CD4-positive, alpha-beta memory T cell (primary cell): ENCODE measurements around the gene WDR37. TPM values are rescaled to one million over a fixed set of nuclear protein-coding genes. Genes with fewer than 3 reads are reported as not detected.
A peak's percentile ranks its signal among the peaks of the same experiment; 100 is the strongest.

Experiments
- CTCF ChIA-PET: fragments of 350-600 bp; sonication (Branson Sonifier 250); formaldehyde crosslinking; loops from one replicate; lab custom pipeline; 2021; ENCODE audit warnings: inconsistent platforms; ENCODE audit not compliant: partially characterized antibody; lab: Charles Lee
- POLR2A ChIA-PET: fragments of 350-600 bp; sonication (Branson Sonifier 250); formaldehyde crosslinking; loops from one replicate; lab custom pipeline; 2021; ENCODE audit not compliant: partially characterized antibody; lab: Charles Lee
- DNase-seq, 5 donors: peaks; one replicate each; pipeline versions ENCODE4 v3.0.0 to v3.0.0-alpha.2; 2020 to 2022; ENCODE audit warnings: mixed read lengths in 1 of 5
- H3K27ac ChIP-seq: one replicate; pipeline ENCODE4 v1.7.0; 2013; ENCODE audit warnings: low read depth, low read length
- H3K27me3 ChIP-seq: 2 replicates; pipeline ENCODE4 v1.7.0; 2013; ENCODE audit warnings: mild to moderate bottlenecking, low read length, moderate library complexity; ENCODE audit not compliant: insufficient read depth
- H3K36me3 ChIP-seq: 2 replicates; pipeline ENCODE4 v1.7.0; 2013; ENCODE audit warnings: mild to moderate bottlenecking, low read length, moderate library complexity; ENCODE audit not compliant: insufficient read depth
- H3K4me1 ChIP-seq: 2 replicates; pipeline ENCODE4 v1.7.0; 2013; ENCODE audit warnings: mild to moderate bottlenecking, low read length, moderate library complexity; ENCODE audit not compliant: insufficient read depth
- H3K4me3 ChIP-seq, 2 donors: one replicate each; pipeline ENCODE4 v1.7.0; 2013; ENCODE audit warnings: low read length in 2 of 2, mild to moderate bottlenecking in 1 of 2
- H3K9me3 ChIP-seq, 2 donors: one replicate each; pipeline ENCODE4 v1.7.0; 2013; ENCODE audit warnings: low read length in 2 of 2, control low read depth in 1 of 2; ENCODE audit not compliant: control insufficient read depth in 1 of 2
- H3K27ac Mint-ChIP-seq, 7 donors: one replicate each; pipeline ENCODE4 v1.8.0; 2020 to 2021; ENCODE audit warnings: mixed read lengths in 7 of 7, mild to moderate bottlenecking in 6 of 7, inconsistent platforms in 3 of 7, moderate library complexity in 3 of 7
- H3K27me3 Mint-ChIP-seq, 2 donors: one replicate each; pipeline ENCODE4 v1.8.0; 2020 to 2021; ENCODE audit warnings: mixed read lengths in 2 of 2
- H3K36me3 Mint-ChIP-seq, 2 donors: one replicate each; pipeline ENCODE4 v1.8.0; 2020 to 2021; ENCODE audit warnings: mixed read lengths in 2 of 2, inconsistent platforms in 1 of 2, mild to moderate bottlenecking in 1 of 2
- H3K4me1 Mint-ChIP-seq, 4 donors: one replicate each; pipeline ENCODE4 v1.8.0; 2020 to 2021; ENCODE audit warnings: mixed read lengths in 4 of 4, mild to moderate bottlenecking in 1 of 4
- H3K4me3 Mint-ChIP-seq, 8 donors: one replicate each; pipeline ENCODE4 v1.8.0; 2020 to 2021; ENCODE audit warnings: mixed read lengths in 8 of 8, mild to moderate bottlenecking in 7 of 8, moderate library complexity in 6 of 8, inconsistent platforms in 3 of 8
- H3K9me3 Mint-ChIP-seq, 8 donors: one replicate each; pipeline ENCODE4 v1.8.0; 2020 to 2021; ENCODE audit warnings: mixed read lengths in 8 of 8, mild to moderate bottlenecking in 5 of 8, inconsistent platforms in 3 of 8, moderate library complexity in 1 of 8
- intact Hi-C: fragments of 100-400 bp; cut with micrococcal nuclease; formaldehyde crosslinking; loops from one replicate; pipeline ENCODE4 v1.15.1; 2023
- polyA plus RNA-seq, 2 donors: library from polyadenylated mRNA; unstranded; fragments of 300-500 nt; fragmentation: Illumina TruSeq; gene quantifications; one replicate each; pipeline ENCODE4 v1.2.3, GENCODE V29; 2021
- total RNA-seq, 2 experiments: library from RNA; stranded (reverse); gene quantifications; one replicate each; pipeline ENCODE4 v1.2.3, GENCODE V29; 2021

The WDR37 gene
- total and polyA plus RNA-seq, 4 experiments from 2014 or later: 14.2 to 42.5 (median 29.8) TPM

GRCh38 chr10:1119501-1119900 is 63.3 kb downstream of the WDR37 start:
- Histone ChIP-seq H3K4me3 (no peak overlapping the region), H3K27me3 (no peaks in the 10 kb centered on the region), H3K27ac (no peak overlapping the region), H3K36me3 (peaks cover 71% of the 10 kb centered on the region), H3K4me1 (peaks cover 13% of the 10 kb centered on the region), H3K9me3 (no peaks in the 10 kb centered on the region)
- no peaks in the 10 kb centered on the region for H3K9me3 Mint-ChIP-seq
- intact Hi-C loops: no loop called here
- DNase-seq: no peak
- no peak overlapping the region for H3K4me3 Mint-ChIP-seq
- H3K4me1 Mint-ChIP-seq: peaks cover 29 to 57% (median 43%) of the 10 kb centered on the region in 4 donors
- peak overlapping the region in 4 of 7 donors; percentile 13 to 83 (median 58) for H3K27ac Mint-ChIP-seq
- CTCF ChIA-PET: interaction anchor here (2.8 kb wide), 1 partner anchor 10 kb away, joined by 8 read pairs; no protein-coding TSS in a partner anchor
- H3K36me3 Mint-ChIP-seq: peaks cover 77 to 88% of the 10 kb centered on the region in 2 donors
- POLR2A ChIA-PET: interaction anchor here (1.6 kb wide), 1 partner anchor 9 kb away, joined by 4 read pairs; no protein-coding TSS in a partner anchor
- no peaks in the 10 kb centered on the region for H3K27me3 Mint-ChIP-seq

GRCh38 chr10:1120306-1120705 is 64.1 kb downstream of the WDR37 start:
- intact Hi-C loops: no loop called here
- Mint-ChIP-seq H3K36me3 (peaks cover 79 to 88% of the 10 kb centered on the region in 2 donors), H3K4me3 (no peak overlapping the region), H3K27me3 (no peaks in the 10 kb centered on the region), H3K27ac (peak overlapping the region in 2 of 7 donors; percentile 26 to 83), H3K9me3 (no peaks in the 10 kb centered on the region), H3K4me1 (peaks cover 29 to 55% (median 43%) of the 10 kb centered on the region in 4 donors)
- ChIA-PET CTCF (interaction anchor here (2.8 kb wide), 1 partner anchor 10 kb away, joined by 8 read pairs; no protein-coding TSS in a partner anchor), POLR2A (interaction anchor here (1.6 kb wide), 1 partner anchor 10 kb away, joined by 4 read pairs; no protein-coding TSS in a partner anchor)
- DNase-seq: no peak
- H3K4me3 ChIP-seq: no peak overlapping the region
- no peaks in the 10 kb centered on the region for H3K9me3 ChIP-seq
- H3K27ac ChIP-seq: no peak overlapping the region
- H3K36me3 ChIP-seq: peaks cover 69% of the 10 kb centered on the region
- H3K27me3 ChIP-seq: no peaks in the 10 kb centered on the region
- H3K4me1 ChIP-seq: peaks cover 13% of the 10 kb centered on the region

GRCh38 chr10:1120801-1121211 is 64.6 kb downstream of the WDR37 start:
- H3K27me3 ChIP-seq: no peaks in the 10 kb centered on the region
- CTCF ChIA-PET: interaction anchor here (1.7 kb wide), 1 partner anchor 10 kb away, joined by 9 read pairs; no protein-coding TSS in a partner anchor
- peaks cover 65% of the 10 kb centered on the region for H3K36me3 ChIP-seq
- Mint-ChIP-seq H3K4me3 (no peak overlapping the region), H3K36me3 (peaks cover 79 to 88% of the 10 kb centered on the region in 2 donors), H3K27ac (no peak overlapping the region), H3K4me1 (peaks cover 29 to 56% (median 42%) of the 10 kb centered on the region in 4 donors), H3K27me3 (no peaks in the 10 kb centered on the region), H3K9me3 (peaks cover 0 to 2% (median 0%) of the 10 kb centered on the region in 8 donors)
- no peak overlapping the region for H3K4me3 ChIP-seq
- intact Hi-C loops: no loop called here
- POLR2A ChIA-PET: no interaction called here
- no peak overlapping the region for H3K27ac ChIP-seq
- H3K4me1 ChIP-seq: peaks cover 13% of the 10 kb centered on the region
- no peak for DNase-seq
- H3K9me3 ChIP-seq: no peaks in the 10 kb centered on the region

GRCh38 chr10:1121271-1121970 is 65.2 kb downstream of the WDR37 start:
- no peak overlapping the region for H3K27ac Mint-ChIP-seq
- H3K9me3 Mint-ChIP-seq: peaks cover 0 to 2% (median 0%) of the 10 kb centered on the region in 8 donors
- intact Hi-C loops: no loop called here
- H3K4me3 Mint-ChIP-seq: no peak overlapping the region
- no peaks in the 10 kb centered on the region for H3K27me3 Mint-ChIP-seq
- no peak for DNase-seq
- Histone ChIP-seq H3K27me3 (no peaks in the 10 kb centered on the region), H3K27ac (no peak overlapping the region), H3K36me3 (peaks cover 58% of the 10 kb centered on the region), H3K4me3 (no peak overlapping the region), H3K4me1 (peaks cover 13% of the 10 kb centered on the region), H3K9me3 (no peaks in the 10 kb centered on the region)
- POLR2A ChIA-PET: no interaction called here
- CTCF ChIA-PET: interaction anchor here (1.7 kb wide), 1 partner anchor 11 kb away, joined by 9 read pairs; no protein-coding TSS in a partner anchor
- peaks cover 75 to 85% of the 10 kb centered on the region in 2 donors for H3K36me3 Mint-ChIP-seq
- H3K4me1 Mint-ChIP-seq: peaks cover 26 to 54% (median 40%) of the 10 kb centered on the region in 4 donors

- DNase-seq: no peak
- Histone ChIP-seq H3K4me3 (no peak overlapping the region), H3K9me3 (no peaks in the 10 kb centered on the region), H3K27ac (no peak overlapping the region), H3K36me3 (peaks cover 55% of the 10 kb centered on the region), H3K4me1 (peaks cover 13% of the 10 kb centered on the region), H3K27me3 (no peaks in the 10 kb centered on the region)
- H3K4me3 Mint-ChIP-seq: no peak overlapping the region
- intact Hi-C loops: no loop called here
- peak overlapping the region in 2 of 7 donors; percentile 64 to 69 for H3K27ac Mint-ChIP-seq
- no peaks in the 10 kb centered on the region for H3K27me3 Mint-ChIP-seq
- H3K4me1 Mint-ChIP-seq: peaks cover 21 to 50% (median 33%) of the 10 kb centered on the region in 4 donors
- H3K9me3 Mint-ChIP-seq: peaks cover 0 to 2% (median 0%) of the 10 kb centered on the region in 8 donors
- POLR2A ChIA-PET: no interaction called here
- CTCF ChIA-PET: interaction anchor here (1.7 kb wide), 1 partner anchor 12 kb away, joined by 9 read pairs; no protein-coding TSS in a partner anchor
- peaks cover 72 to 85% of the 10 kb centered on the region in 2 donors for H3K36me3 Mint-ChIP-seq
Observed at GRCh38 chr10:1122349-1122748, 66.2 kb downstream of the WDR37 start.

- ChIA-PET POLR2A (no interaction called here), CTCF (no interaction called here)
- Histone ChIP-seq H3K27ac (no peak overlapping the region), H3K9me3 (no peaks in the 10 kb centered on the region), H3K4me3 (no peak overlapping the region), H3K36me3 (peaks cover 59% of the 10 kb centered on the region), H3K27me3 (no peaks in the 10 kb centered on the region), H3K4me1 (peaks cover 13% of the 10 kb centered on the region)
- DNase-seq: no peak
- Mint-ChIP-seq H3K4me3 (no peak overlapping the region), H3K4me1 (peaks cover 19 to 47% (median 28%) of the 10 kb centered on the region in 4 donors), H3K27ac (peak overlapping the region in 1 of 7 donors; percentile 18), H3K9me3 (peaks cover 0 to 2% (median 0%) of the 10 kb centered on the region in 8 donors), H3K36me3 (peaks cover 73 to 85% of the 10 kb centered on the region in 2 donors), H3K27me3 (no peaks in the 10 kb centered on the region)
- intact Hi-C loops: no loop called here
Observed at GRCh38 chr10:1123198-1123597, 67.0 kb downstream of the WDR37 start.

GRCh38 chr10:1123972-1124371 is 67.8 kb downstream of the WDR37 start:
- Histone ChIP-seq H3K4me3 (no peak overlapping the region), H3K27me3 (no peaks in the 10 kb centered on the region), H3K4me1 (peaks cover 7% of the 10 kb centered on the region), H3K27ac (no peak overlapping the region), H3K36me3 (peaks cover 57% of the 10 kb centered on the region), H3K9me3 (no peaks in the 10 kb centered on the region)
- Mint-ChIP-seq H3K27me3 (no peaks in the 10 kb centered on the region), H3K36me3 (peaks cover 75 to 86% of the 10 kb centered on the region in 2 donors), H3K9me3 (peaks cover 0 to 2% (median 0%) of the 10 kb centered on the region in 8 donors), H3K4me1 (peaks cover 14 to 39% (median 23%) of the 10 kb centered on the region in 4 donors), H3K4me3 (no peak overlapping the region), H3K27ac (peak overlapping the region in 2 of 7 donors; percentile 58 to 73)
- ChIA-PET POLR2A (no interaction called here), CTCF (no interaction called here)
- intact Hi-C loops: no loop called here
- no peak for DNase-seq
